HepG2 (cell line): ENCODE results near the gene SREBF1. TPM values are rescaled to one million over a fixed set of nuclear protein-coding genes. Genes with fewer than 3 reads are reported as not detected.

Source experiments
- BCL6 ChIP-seq: IDR thresholded peaks from 2 replicates; pipeline ENCODE4 v1.6.1; 2016; ENCODE audit warnings: missing genetic modification reagents, missing compliant biosample characterization
- KLF6 ChIP-seq: IDR thresholded peaks from 2 replicates; pipeline ENCODE4 v1.8.0; 2016; ENCODE audit warnings: missing biosample characterization, missing genetic modification reagents
- MED13 ChIP-seq: sonication (generic); formaldehyde crosslinking; IDR thresholded peaks from 2 replicates; pipeline ENCODE4 v1.5.0; 2020; ENCODE audit warnings: missing genetic modification reagents
- NFE2 ChIP-seq: sonication (generic); formaldehyde crosslinking; IDR thresholded peaks from 2 replicates; pipeline ENCODE4 v1.4.0; 2020; ENCODE audit warnings: missing genetic modification reagents
- NR3C1 ChIP-seq: sonication (generic); formaldehyde crosslinking; IDR thresholded peaks from 2 replicates; pipeline ENCODE4 v1.4.0; 2020; ENCODE audit warnings: missing genetic modification reagents
- PITX1 ChIP-seq: sonication (generic); formaldehyde crosslinking; IDR thresholded peaks from 2 replicates; pipeline ENCODE4 v1.5.1; 2020; ENCODE audit warnings: mild to moderate bottlenecking, missing genetic modification reagents
- SYNCRIP ChIP-seq: fragments of 200-400 bp; formaldehyde crosslinking; IDR thresholded peaks from 2 replicates; pipeline ENCODE4 v1.6.1; 2018; ENCODE audit warnings: mild to moderate bottlenecking, low read depth, low read length; ENCODE audit not compliant: insufficient read depth
- WIZ ChIP-seq: sonication (generic); formaldehyde crosslinking; IDR thresholded peaks from 2 replicates; pipeline ENCODE4 v1.5.1; 2020; ENCODE audit warnings: mild to moderate bottlenecking, missing genetic modification reagents
- XBP1 ChIP-seq: sonication (generic); formaldehyde crosslinking; IDR thresholded peaks from 2 replicates; pipeline ENCODE4 v1.5.0; 2020; ENCODE audit warnings: missing genetic modification reagents
- ZFP36 ChIP-seq: fragments of 150-350 bp; IDR thresholded peaks from 2 replicates; pipeline ENCODE4 v1.6.1; 2018; ENCODE audit warnings: borderline replicate concordance, low read length, low read depth; ENCODE audit not compliant: partially characterized antibody
- ZNF510 ChIP-seq: sonication (generic); formaldehyde crosslinking; IDR thresholded peaks from 2 replicates; pipeline ENCODE4 v1.4.0; 2020; ENCODE audit warnings: low read depth, mild to moderate bottlenecking, missing genetic modification reagents
- ZNF615 ChIP-seq: sonication (generic); formaldehyde crosslinking; IDR thresholded peaks from 2 replicates; pipeline ENCODE4 v1.5.0; 2020; ENCODE audit warnings: mild to moderate bottlenecking, missing genetic modification reagents, borderline replicate concordance
- polyA plus RNA-seq, 8 experiments: library from polyadenylated mRNA; depleted of rRNA in 3 of 8; stranded (reverse) in 7 of 8; unstranded in 1 of 8; fragments of >200 nt; fragmentation: Illumina TruSeq in 4 of 8; extraction: Trizol in 4 of 8; gene quantifications; 2 replicates each; pipeline versions ENCODE4 v1.2.1 to v1.2.3, GENCODE V29; 2011 to 2016; ENCODE audit warnings: low read depth in 4 of 8, missing spikeins in 1 of 8, mixed read lengths in 1 of 8; ENCODE audit not compliant: insufficient read depth in 1 of 8
- total RNA-seq, 5 experiments: library from RNA; depleted of rRNA; stranded (reverse); fragments of >200 nt; fragmentation: Illumina TruSeq; extraction: Trizol; gene quantifications; 2 replicates each; pipeline ENCODE4 v1.2.3, GENCODE V29; 2016; ENCODE audit warnings: low read depth in 1 of 5
- TF ChIP-seq, protein P1 (sequence below): sonication (generic); formaldehyde crosslinking; IDR thresholded peaks from 2 replicates; pipeline ENCODE4 v1.4.0; 2020; ENCODE audit warnings: mild to moderate bottlenecking, missing genetic modification reagents
- TF ChIP-seq, protein P2 (sequence below): sonication (generic); formaldehyde crosslinking; IDR thresholded peaks from 2 replicates; pipeline ENCODE4 v1.5.0; 2020; ENCODE audit warnings: missing genetic modification reagents
- TF ChIP-seq, protein P3 (sequence below): IDR thresholded peaks from 2 replicates; pipeline ENCODE4 v1.6.1; 2016; ENCODE audit warnings: mild to moderate bottlenecking
- TF ChIP-seq, protein P4 (sequence below): sonication (generic); formaldehyde crosslinking; conservative IDR thresholded peaks from 2 replicates; pipeline ENCODE4 v1.8.0; 2022; ENCODE audit warnings: missing genetic modification reagents
- TF ChIP-seq, protein P5 (sequence below): IDR thresholded peaks from 2 replicates; pipeline ENCODE4 v1.6.1; 2016
- TF ChIP-seq, protein P6 (sequence below): sonication (generic); formaldehyde crosslinking; IDR thresholded peaks from 2 replicates; pipeline ENCODE4 v1.9.0; 2022; ENCODE audit warnings: missing genetic modification reagents, mild to moderate bottlenecking, borderline replicate concordance
- TF ChIP-seq, protein P7 (sequence below): fragments of 450-650 bp; IDR thresholded peaks from 2 replicates; pipeline ENCODE4 v1.6.1; 2016

Gene SREBF1
- total and polyA plus RNA-seq, 2 of the 13 experiments (the other 11 are each of a cell fraction or from before 2014, with no cell fraction given) = 34.3 to 38.0 TPM

DNA sequence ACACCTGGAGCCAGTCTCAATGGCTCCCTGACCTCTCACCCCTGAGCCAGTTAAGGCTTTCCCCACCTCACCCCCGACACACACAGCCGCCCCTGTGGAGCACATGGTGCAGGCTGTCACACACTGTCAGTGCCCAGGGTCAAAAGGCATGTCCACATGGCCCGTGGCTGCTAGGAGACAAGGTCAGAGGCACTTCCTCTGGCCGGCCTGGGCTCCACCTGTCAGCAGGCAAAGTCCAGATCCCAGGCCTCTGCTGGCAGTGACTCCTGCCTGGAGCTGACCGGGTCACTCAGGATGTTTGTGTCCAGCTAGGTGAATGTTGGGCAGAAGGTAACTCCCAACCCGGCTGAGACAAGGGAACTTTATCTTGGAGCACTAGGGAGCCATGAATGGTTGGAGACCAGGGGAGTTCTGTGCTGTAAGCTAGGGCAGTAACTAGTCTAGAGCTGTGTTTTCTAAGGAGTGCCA, 6.0 kb downstream of the SREBF1 start (continued):
- TF ChIP-seq, protein P1, sequence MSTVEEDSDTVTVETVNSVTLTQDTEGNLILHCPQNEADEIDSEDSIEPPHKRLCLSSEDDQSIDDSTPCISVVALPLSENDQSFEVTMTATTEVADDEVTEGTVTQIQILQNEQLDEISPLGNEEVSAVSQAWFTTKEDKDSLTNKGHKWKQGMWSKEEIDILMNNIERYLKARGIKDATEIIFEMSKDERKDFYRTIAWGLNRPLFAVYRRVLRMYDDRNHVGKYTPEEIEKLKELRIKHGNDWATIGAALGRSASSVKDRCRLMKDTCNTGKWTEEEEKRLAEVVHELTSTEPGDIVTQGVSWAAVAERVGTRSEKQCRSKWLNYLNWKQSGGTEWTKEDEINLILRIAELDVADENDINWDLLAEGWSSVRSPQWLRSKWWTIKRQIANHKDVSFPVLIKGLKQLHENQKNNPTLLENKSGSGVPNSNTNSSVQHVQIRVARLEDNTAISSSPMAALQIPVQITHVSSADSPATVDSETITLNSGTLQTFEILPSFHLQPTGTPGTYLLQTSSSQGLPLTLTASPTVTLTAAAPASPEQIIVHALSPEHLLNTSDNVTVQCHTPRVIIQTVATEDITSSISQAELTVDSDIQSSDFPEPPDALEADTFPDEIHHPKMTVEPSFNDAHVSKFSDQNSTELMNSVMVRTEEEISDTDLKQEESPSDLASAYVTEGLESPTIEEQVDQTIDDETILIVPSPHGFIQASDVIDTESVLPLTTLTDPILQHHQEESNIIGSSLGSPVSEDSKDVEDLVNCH = no peak
- TF ChIP-seq, protein P2, sequence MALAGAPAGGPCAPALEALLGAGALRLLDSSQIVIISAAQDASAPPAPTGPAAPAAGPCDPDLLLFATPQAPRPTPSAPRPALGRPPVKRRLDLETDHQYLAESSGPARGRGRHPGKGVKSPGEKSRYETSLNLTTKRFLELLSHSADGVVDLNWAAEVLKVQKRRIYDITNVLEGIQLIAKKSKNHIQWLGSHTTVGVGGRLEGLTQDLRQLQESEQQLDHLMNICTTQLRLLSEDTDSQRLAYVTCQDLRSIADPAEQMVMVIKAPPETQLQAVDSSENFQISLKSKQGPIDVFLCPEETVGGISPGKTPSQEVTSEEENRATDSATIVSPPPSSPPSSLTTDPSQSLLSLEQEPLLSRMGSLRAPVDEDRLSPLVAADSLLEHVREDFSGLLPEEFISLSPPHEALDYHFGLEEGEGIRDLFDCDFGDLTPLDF = no peak
- peak; percentile 72 for TF ChIP-seq ZFP36
- TF ChIP-seq PITX1 = peak; percentile 92
- TF ChIP-seq ZNF615 (CRISPR knock-in tag) = no peak
- no peak; the same call in 1 of the 2 replicates for TF ChIP-seq WIZ (CRISPR knock-in tag)
- TF ChIP-seq, protein P3, sequence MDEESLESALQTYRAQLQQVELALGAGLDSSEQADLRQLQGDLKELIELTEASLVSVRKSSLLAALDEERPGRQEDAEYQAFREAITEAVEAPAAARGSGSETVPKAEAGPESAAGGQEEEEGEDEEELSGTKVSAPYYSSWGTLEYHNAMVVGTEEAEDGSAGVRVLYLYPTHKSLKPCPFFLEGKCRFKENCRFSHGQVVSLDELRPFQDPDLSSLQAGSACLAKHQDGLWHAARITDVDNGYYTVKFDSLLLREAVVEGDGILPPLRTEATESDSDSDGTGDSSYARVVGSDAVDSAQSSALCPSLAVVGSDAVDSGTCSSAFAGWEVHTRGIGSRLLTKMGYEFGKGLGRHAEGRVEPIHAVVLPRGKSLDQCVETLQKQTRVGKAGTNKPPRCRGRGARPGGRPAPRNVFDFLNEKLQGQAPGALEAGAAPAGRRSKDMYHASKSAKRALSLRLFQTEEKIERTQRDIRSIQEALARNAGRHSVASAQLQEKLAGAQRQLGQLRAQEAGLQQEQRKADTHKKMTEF (CRISPR knock-in tag) = peak; percentile 88; the same call in 1 of the 2 replicates
- no peak for TF ChIP-seq NFE2 (CRISPR knock-in tag)
- TF ChIP-seq NR3C1 (CRISPR knock-in tag) = no peak
- no peak for TF ChIP-seq XBP1 (CRISPR knock-in tag)
- TF ChIP-seq ZNF510 (CRISPR knock-in tag) = no peak
- TF ChIP-seq SYNCRIP = no peak
- TF ChIP-seq, protein P4, sequence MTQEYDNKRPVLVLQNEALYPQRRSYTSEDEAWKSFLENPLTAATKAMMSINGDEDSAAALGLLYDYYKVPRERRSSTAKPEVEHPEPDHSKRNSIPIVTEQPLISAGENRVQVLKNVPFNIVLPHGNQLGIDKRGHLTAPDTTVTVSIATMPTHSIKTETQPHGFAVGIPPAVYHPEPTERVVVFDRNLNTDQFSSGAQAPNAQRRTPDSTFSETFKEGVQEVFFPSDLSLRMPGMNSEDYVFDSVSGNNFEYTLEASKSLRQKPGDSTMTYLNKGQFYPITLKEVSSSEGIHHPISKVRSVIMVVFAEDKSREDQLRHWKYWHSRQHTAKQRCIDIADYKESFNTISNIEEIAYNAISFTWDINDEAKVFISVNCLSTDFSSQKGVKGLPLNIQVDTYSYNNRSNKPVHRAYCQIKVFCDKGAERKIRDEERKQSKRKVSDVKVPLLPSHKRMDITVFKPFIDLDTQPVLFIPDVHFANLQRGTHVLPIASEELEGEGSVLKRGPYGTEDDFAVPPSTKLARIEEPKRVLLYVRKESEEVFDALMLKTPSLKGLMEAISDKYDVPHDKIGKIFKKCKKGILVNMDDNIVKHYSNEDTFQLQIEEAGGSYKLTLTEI (CRISPR knock-in tag) = no peak
- TF ChIP-seq MED13 = no peak
- TF ChIP-seq, protein P5, sequence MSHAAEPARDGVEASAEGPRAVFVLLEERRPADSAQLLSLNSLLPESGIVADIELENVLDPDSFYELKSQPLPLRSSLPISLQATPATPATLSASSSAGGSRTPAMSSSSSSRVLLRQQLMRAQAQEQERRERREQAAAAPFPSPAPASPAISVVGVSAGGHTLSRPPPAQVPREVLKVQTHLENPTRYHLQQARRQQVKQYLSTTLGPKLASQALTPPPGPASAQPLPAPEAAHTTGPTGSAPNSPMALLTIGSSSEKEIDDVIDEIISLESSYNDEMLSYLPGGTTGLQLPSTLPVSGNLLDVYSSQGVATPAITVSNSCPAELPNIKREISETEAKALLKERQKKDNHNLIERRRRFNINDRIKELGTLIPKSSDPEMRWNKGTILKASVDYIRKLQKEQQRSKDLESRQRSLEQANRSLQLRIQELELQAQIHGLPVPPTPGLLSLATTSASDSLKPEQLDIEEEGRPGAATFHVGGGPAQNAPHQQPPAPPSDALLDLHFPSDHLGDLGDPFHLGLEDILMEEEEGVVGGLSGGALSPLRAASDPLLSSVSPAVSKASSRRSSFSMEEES = peak; percentile 87
- peak; percentile 89 for TF ChIP-seq BCL6 (CRISPR knock-in tag)
- peak; percentile 67; the same call in 1 of the 2 replicates for TF ChIP-seq KLF6 (CRISPR knock-in tag)
- TF ChIP-seq, protein P6, sequence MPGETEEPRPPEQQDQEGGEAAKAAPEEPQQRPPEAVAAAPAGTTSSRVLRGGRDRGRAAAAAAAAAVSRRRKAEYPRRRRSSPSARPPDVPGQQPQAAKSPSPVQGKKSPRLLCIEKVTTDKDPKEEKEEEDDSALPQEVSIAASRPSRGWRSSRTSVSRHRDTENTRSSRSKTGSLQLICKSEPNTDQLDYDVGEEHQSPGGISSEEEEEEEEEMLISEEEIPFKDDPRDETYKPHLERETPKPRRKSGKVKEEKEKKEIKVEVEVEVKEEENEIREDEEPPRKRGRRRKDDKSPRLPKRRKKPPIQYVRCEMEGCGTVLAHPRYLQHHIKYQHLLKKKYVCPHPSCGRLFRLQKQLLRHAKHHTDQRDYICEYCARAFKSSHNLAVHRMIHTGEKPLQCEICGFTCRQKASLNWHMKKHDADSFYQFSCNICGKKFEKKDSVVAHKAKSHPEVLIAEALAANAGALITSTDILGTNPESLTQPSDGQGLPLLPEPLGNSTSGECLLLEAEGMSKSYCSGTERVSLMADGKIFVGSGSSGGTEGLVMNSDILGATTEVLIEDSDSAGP = peak; percentile 76
- TF ChIP-seq, protein P7, sequence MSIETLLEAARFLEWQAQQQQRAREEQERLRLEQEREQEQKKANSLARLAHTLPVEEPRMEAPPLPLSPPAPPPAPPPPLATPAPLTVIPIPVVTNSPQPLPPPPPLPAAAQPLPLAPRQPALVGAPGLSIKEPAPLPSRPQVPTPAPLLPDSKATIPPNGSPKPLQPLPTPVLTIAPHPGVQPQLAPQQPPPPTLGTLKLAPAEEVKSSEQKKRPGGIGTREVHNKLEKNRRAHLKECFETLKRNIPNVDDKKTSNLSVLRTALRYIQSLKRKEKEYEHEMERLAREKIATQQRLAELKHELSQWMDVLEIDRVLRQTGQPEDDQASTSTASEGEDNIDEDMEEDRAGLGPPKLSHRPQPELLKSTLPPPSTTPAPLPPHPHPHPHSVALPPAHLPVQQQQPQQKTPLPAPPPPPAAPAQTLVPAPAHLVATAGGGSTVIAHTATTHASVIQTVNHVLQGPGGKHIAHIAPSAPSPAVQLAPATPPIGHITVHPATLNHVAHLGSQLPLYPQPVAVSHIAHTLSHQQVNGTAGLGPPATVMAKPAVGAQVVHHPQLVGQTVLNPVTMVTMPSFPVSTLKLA = peak; percentile 100
